Measurements from ENCODE around the gene SCN2B. TPM values are rescaled to one million over a fixed set of nuclear protein-coding genes. Genes with fewer than 3 reads are reported as not detected.
A peak's percentile ranks its signal among the peaks of the same experiment; 100 is the strongest.

The SCN2B gene
- total and polyA plus RNA-seq, 2 of the 13 experiments (the other 11 are each of a cell fraction or from before 2014, with no cell fraction given): 0.01 to 0.02 TPM

- H3K27ac ChIP-seq (ENCODE audit: extremely low read length, insufficient read depth, low read length): no peak overlapping the region
- no peak for DNase-seq (ENCODE audit: low spot score)
- H3K79me2 ChIP-seq (ENCODE audit: insufficient read depth, low read length): no peaks in the 10 kb centered on the region
- no peak overlapping the region for H3K4me3 ChIP-seq (replicated peaks in 1 of 3; ENCODE audit: insufficient read depth in 1 of 3, low read depth in 2 of 3, low read length in 3 of 3)
- H2AFZ ChIP-seq (ENCODE audit: low read length): no peak overlapping the region
- no TSS peak for BruUV-seq (replicated peaks)
- FAIRE-seq: no peak
- no peaks in the 10 kb centered on the region for H3K9me3 ChIP-seq (ENCODE audit: low read length)
- H3K4me2 ChIP-seq (ENCODE audit: low read depth, low read length): peak overlapping the region; percentile 37; the same call in 1 of the 2 replicates
- intact Hi-C loops (cut with micrococcal nuclease; ENCODE audit: unreplicated experiment) (no loop called here), in situ Hi-C loops (cut with HindIII; ENCODE audit: extremely low pct_ligation_motif_present, low pct_unique_long_range_greater_than_20kb) (no loop called here)
- ATAC-seq: peak; percentile 15; the same call in 2 of the 3 replicates
- H3K27me3 ChIP-seq (ENCODE audit: control insufficient read depth in 1 of 2, insufficient read depth in 2 of 2, low read length in 2 of 2): peaks cover 27 to 95% of the 10 kb centered on the region in 2 experiments
- peaks cover 26% of the 10 kb centered on the region for H3K4me1 ChIP-seq (ENCODE audit: insufficient read depth, low read length)
- ChIA-PET CTCF (ENCODE audit: low intra/inter-chr PET ratio, low total read pairs) (no interaction called here), POLR2A (interaction anchor here (0.6 kb wide), 1 partner anchor 39 kb away, joined by 3 read pairs; no protein-coding TSS in a partner anchor)
- 29% methylated on average over 3 of the region's 11 CpGs for WGBS (ENCODE audit: low lambda C conversion rate)
- no peak overlapping the region for H3K9ac ChIP-seq (ENCODE audit: insufficient read depth, low read depth, low read length)
- TF ChIP-seq ZSCAN25 (CRISPR knock-in tag; IDR thresholded peaks at IDR 0.05) (0 out of 2 replicates have a peak, but pooled peaks have one; percentile 31), ATF6 (CRISPR knock-in tag; conservative IDR thresholded peaks at IDR 0.05) (no peak), ZNF263 (CRISPR knock-in tag; IDR thresholded peaks at IDR 0.05) (peak; percentile 38; the same call in 1 of the 2 replicates), CSRNP1 (CRISPR knock-in tag; IDR thresholded peaks at IDR 0.05) (no peak)
- H3K36me3 ChIP-seq (replicated peaks in 1 of 2; ENCODE audit: control insufficient read depth in 1 of 2, insufficient read depth in 2 of 2, low read length in 2 of 2): no peaks in the 10 kb centered on the region
- H4K20me1 ChIP-seq (ENCODE audit: insufficient read depth, low read length): no peaks in the 10 kb centered on the region
Measured at GRCh38 chr11:118155776-118156530, 20.5 kb downstream of the SCN2B start.
